GM10248 (cell line): ENCODE results near the gene FYCO1.
A peak's percentile ranks its signal among the peaks of the same experiment; 100 is the strongest.

Experiments
- CTCF ChIA-PET: fragments of 300-600 bp; sonication (Branson Sonifier 250); formaldehyde crosslinking; extraction: SDS; loops from one replicate; lab custom pipeline; 2021; ENCODE audit warnings: antibody characterized with exemption; lab: Yijun Ruan, JAX
- POLR2A ChIA-PET: fragments of 350-650 bp; sonication (Branson Sonifier 250); formaldehyde crosslinking; extraction: SDS; loops from one replicate; lab custom pipeline; 2020; ENCODE audit warnings: antibody characterized with exemption; lab: Yijun Ruan, JAX
- DNase-seq: peaks from one replicate; pipeline ENCODE4 v3.0.0; 2012; ENCODE audit errors: extremely low spot score
- TF ChIP-seq, protein P1 (sequence below): IDR thresholded peaks from 2 replicates; pipeline ENCODE4 v1.5.1; 2012; ENCODE audit warnings: mild to moderate bottlenecking, low read depth; ENCODE audit errors: extremely low read depth, missing control alignments, control extremely low read depth

Gene FYCO1

GRCh38 chr3:45884368-45885201 lies 111.0 kb downstream of the FYCO1 start:
- ChIA-PET CTCF (interaction anchor here (0.9 to 5.7 kb wide), 9 partner anchors 8 to 195 kb away, joined by 3 to 24 read pairs (median 7); partner anchors contain the start of gene LZTFL1), POLR2A (interaction anchor here (1.0 to 1.3 kb wide), 2 partner anchors 10 to 26 kb away, joined by 3 to 4 read pairs; no protein-coding TSS in a partner anchor)
- TF ChIP-seq, protein P1, sequence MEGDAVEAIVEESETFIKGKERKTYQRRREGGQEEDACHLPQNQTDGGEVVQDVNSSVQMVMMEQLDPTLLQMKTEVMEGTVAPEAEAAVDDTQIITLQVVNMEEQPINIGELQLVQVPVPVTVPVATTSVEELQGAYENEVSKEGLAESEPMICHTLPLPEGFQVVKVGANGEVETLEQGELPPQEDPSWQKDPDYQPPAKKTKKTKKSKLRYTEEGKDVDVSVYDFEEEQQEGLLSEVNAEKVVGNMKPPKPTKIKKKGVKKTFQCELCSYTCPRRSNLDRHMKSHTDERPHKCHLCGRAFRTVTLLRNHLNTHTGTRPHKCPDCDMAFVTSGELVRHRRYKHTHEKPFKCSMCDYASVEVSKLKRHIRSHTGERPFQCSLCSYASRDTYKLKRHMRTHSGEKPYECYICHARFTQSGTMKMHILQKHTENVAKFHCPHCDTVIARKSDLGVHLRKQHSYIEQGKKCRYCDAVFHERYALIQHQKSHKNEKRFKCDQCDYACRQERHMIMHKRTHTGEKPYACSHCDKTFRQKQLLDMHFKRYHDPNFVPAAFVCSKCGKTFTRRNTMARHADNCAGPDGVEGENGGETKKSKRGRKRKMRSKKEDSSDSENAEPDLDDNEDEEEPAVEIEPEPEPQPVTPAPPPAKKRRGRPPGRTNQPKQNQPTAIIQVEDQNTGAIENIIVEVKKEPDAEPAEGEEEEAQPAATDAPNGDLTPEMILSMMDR = no peak
- DNase-seq = no peak

DNA sequence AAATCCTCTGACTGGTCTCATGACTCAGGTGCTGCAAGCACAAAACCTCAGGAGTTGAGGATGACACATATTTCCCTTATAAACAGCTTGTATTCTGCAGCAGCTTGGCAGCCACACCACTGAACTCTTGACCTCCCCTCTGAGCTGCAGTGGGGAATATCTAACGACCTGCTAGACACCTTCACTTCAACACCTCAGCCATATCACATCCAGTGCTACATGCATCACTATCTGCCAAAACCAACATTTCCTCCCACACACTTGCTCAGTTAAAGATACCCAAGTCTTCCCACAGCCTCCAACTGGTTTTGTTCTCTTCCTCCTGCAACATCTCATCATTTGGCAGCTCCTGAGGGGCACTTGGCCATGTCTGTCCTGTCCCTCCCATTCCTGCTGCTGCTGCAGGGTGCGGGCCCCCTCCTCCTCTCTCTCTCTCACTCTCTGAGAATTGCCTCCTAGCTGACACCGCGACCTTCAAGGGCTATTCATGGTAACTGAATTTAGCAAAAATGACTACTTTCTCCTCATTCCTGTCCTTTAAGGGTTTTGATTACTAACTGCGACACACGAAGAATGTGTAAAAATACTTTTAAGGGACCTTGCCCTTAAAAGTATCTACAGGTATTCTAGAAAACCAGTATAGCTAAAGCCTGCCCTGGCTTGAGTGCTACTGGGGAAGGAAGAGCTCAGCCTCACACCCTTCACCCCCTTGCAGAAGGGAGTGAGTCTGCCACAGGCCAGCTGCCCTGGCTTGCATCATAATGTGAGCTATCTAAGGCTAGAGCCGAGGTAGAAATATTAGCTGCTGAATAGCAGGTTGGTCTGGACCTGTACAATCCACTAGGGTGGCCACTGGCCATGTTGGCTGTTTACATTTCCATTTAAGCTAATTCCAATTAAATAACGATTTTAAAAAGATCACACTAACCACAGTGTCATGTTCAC lies 114.3 kb downstream of the FYCO1 start:
- POLR2A ChIA-PET = interaction anchor here (0.6 to 0.7 kb wide), 3 partner anchors 39 to 897 kb away, joined by 3 to 4 read pairs (median 3); partner anchors contain the start of gene LZTFL1
- peak; percentile 56 for DNase-seq
- TF ChIP-seq, protein P1 = no peak
- CTCF ChIA-PET = interaction anchor here (0.8 to 2.3 kb wide), 14 partner anchors 9 to 56 kb away, joined by 3 to 13 read pairs (median 4); no protein-coding TSS in a partner anchor

DNA sequence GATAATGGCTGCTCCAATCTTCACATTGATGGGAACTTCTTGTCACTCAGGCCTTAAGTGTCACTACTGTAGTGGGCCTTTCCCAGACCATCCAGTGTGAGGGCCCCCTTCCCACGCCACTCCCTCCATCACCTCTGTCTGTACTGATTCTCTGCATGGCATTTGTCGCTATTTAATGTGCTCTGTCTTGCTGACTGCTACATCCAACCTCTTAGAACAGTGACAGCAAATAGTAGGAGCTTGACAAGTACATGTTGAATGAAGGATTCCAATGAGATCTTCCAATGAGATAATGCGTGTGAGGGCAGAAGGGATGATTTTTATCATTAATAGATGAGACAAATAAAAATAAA lies 114.9 kb downstream of the FYCO1 start:
- ChIA-PET POLR2A (no interaction called here), CTCF (interaction anchor here (1.4 to 2.3 kb wide), 7 partner anchors 8 to 56 kb away, joined by 3 to 13 read pairs (median 6); no protein-coding TSS in a partner anchor)
- TF ChIP-seq, protein P1 = no peak
- no peak for DNase-seq

GRCh38 chr3:45878124-45878523 lies 117.5 kb downstream of the FYCO1 start:
- CTCF ChIA-PET = interaction anchor here (1.0 to 3.1 kb wide), 3 partner anchors 8 to 44 kb away, joined by 3 to 11 read pairs (median 3); partner anchors contain the start of gene CCR9
- POLR2A ChIA-PET = interaction anchor here (0.6 kb wide), 1 partner anchor 490 kb away, joined by 5 read pairs; no protein-coding TSS in a partner anchor
- TF ChIP-seq, protein P1 = no peak
- DNase-seq = peak; percentile 35

GRCh38 chr3:45874677-45875346 lies 120.8 kb downstream of the FYCO1 start:
- TF ChIP-seq, protein P1 = no peak
- CTCF ChIA-PET = interaction anchor here (0.8 to 2.1 kb wide), 8 partner anchors 9 to 54 kb away, joined by 3 to 8 read pairs (median 4); no protein-coding TSS in a partner anchor
- no peak for DNase-seq
- POLR2A ChIA-PET = interaction anchor here (1.2 kb wide), 1 partner anchor 10 kb away, joined by 3 read pairs; no protein-coding TSS in a partner anchor
